ENCODE measurements around the gene ADAMTS6.
"Not testable (repeated sequence)": the region's sequence is repeated elsewhere in the genome, so short reads cannot be mapped to it uniquely, and the experiment has no call there.

ADAMTS6 gene

DNA sequence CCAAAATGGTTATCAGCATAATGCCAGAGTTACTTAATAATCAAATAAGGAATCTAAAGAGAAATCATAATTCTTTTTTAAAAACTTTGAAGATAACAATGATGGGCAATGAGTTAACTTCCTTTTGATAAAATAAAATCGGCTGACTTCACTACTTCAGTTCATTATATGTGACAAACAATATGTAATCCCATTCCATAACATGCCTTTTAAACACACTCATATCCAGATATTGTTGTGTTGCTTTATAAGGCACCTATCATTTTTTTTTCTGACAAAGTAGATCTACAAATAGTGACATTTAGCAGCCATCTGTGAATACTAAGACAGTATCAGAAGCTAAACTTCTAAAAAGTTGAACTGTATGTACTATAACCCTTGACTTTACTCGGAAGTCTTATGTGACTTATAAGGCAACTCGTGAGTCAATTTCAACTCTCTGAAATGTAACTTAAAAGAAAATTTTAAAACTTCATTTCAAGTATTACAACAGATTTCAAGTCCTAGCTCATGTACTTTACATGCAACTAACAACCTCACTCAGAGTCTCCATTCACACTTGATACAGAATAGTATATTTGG is 7.5 kb downstream of the ADAMTS6 start:
- DNase-seq: no peak

GRCh38 chr5:65468633-65469032 is 13.1 kb downstream of the ADAMTS6 start:
- no peak for DNase-seq

DNA sequence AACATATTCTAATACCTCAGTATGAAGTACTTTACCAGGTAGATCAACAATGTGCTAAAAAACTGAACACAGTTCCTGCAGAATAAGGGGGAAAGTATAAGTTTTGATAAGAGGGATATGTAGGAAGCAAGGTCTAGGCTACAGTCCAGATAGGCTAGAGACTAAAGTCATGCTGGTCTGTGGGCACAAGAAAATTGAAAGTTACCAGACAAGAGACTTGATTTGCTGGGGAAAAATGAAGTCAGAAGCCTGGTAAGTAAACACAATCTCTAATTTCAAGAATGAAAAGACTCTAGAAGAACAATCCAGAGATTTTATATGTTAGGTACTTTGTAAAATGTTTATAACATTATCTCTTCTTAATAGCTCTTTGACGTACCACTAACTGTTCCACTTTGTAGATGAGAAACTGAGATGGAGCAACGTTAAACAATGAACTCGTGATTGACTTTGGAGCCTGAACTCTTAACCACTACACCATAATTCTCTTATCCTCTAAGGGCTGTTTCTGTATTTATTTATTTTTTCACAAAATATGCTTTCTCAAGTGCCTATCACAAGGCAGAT is 19.5 kb downstream of the ADAMTS6 start:
- no peak for DNase-seq

GRCh38 chr5:65461490-65461889 is 20.2 kb downstream of the ADAMTS6 start:
- no peak for DNase-seq

- no peak for DNase-seq
Observed at GRCh38 chr5:65459995-65460394, 21.7 kb downstream of the ADAMTS6 start.

DNA sequence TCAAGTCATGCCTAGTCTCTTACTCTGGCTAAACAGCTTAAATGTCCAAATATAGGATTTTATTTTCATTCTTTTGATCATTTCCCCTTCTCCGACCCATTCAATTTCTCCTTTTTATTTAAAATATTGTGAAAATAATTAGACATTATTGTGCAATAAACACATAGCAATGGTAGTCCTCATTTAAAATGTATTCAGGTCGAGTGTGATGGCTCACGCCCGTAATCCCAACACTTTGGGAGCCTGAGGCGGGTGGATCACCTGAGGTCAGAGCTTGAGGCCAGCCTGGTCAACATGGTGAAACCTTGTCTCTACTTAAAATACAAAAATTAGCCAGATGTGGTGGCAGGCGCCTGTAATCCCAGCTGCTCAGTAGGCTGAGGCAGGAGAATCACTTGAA is 26.7 kb downstream of the ADAMTS6 start:
- no peak for DNase-seq

- DNase-seq: no peak
Observed at GRCh38 chr5:65451436-65451835, 30.3 kb downstream of the ADAMTS6 start.

DNA sequence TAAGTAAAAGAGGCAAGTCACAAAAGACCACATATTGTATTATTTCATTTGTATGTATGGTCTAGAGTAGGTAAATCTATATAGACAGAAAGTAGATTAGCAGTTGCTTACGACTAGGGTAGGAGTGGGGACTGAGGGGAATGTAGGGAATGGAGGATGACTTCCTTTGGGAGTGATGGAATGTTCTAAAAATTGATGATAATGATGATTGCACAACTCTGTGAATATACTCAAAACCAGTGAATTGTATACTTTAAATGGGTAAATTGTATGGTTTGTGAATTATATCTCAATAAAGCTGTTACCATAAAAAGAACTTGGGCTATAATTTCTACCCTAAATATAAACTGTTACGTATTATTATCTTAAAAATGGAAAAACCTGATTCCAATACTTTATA is 35.0 kb downstream of the ADAMTS6 start:
- no peak for DNase-seq

GRCh38 chr5:65441800-65442199 is 39.9 kb downstream of the ADAMTS6 start:
- no peak for DNase-seq

DNA sequence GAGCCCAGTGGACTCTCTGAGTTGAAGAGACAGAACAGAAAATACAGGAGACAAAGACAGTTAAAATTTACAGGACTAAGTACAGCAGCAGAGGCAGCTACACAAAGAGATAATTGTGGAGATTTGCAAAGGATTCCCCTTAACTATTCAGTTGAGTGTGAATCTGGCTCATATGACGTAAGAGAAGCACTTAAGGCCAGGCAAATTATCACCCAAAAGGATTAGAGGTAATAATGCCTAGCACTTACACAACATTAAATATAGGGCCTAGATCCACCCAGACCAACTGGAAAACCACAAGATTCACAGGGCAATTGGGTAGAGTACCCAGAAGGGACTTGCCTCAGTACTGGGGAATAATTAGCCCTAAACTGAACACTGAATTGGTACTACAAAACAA is 41.3 kb downstream of the ADAMTS6 start:
- no peak for DNase-seq

- DNase-seq: no peak
Observed at GRCh38 chr5:65434122-65434521, 47.6 kb downstream of the ADAMTS6 start.

DNA sequence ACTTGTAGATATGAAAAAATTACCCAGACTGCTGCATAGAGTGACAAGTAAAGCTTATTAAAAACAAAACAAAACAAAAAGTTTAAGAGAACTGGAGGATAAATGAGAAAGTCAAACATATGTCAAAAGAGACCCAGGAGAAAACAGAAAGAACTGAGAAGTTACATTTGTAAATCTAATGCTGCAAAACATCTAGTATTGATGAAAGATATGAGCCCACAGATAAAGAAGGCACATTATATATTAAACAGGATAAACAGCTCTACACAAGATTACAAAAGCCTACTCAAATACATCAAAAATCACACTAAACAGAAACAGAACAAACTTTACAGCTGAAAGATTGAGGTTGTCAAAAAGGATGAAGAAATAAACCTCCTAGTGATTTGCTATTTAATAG is 55.1 kb downstream of the ADAMTS6 start:
- DNase-seq: no peak

DNA sequence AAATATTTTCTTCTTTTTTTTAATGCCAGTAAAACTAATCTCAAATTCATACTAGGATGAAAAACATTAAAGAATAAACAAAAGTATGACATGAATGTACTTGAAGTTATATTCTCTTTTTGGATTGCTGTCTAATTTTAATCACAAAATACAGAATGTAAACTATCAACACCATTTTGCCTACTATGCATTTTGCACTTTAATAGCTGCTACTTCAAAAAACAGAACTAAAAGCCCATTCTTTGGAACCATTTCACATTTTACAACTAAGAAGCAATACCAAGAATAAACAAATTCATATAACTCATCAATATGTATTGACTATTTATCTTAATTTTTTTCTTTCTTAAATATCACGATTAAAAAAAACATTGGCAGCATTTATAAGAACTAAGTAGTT is 58.1 kb downstream of the ADAMTS6 start:
- DNase-seq: no peak

DNA sequence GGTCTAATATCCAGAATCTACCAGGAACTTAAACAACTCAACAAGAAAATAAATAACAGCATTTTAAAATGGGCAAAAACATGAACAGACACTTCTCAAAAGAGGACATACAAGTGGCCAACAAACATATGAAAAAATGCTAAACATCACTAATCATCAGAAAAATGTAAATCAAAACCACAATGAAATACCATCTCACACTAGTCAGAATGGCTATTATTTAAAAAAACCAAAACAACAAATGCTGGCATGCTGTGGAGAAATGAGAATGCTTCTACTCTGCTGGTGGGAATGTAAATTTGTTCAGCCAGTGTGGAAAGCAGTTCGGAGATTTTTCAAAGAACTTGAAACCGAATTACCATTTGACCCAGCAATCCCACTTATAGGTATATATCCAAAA is 63.1 kb downstream of the ADAMTS6 start:
- no peak for DNase-seq

GRCh38 chr5:65413822-65414221 is 67.9 kb downstream of the ADAMTS6 start:
- no peak for DNase-seq

- DNase-seq: no peak
Observed at GRCh38 chr5:65412842-65413241, 68.9 kb downstream of the ADAMTS6 start.

DNA sequence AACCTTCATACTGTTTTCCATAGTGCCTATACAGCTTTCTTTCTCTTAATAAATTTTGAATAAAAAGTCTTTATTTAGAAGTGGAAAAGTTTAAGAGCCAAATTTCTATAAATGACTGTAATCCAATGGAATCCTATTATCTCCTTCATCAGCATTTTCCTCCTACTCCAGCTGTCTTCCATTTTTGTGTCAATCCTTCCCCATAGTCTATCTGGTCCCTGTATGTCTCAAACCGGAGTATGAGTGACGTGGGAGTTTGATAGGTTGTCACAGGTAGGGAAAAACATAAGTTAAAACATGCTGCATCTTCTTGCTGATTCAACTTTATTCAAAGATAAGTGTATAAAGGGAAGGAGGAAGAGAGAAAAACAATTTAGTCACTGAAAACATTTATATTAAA is 70.4 kb downstream of the ADAMTS6 start:
- DNase-seq: no peak

- no peak for DNase-seq
Observed at GRCh38 chr5:65395526-65396155, 86.1 kb downstream of the ADAMTS6 start.

DNA sequence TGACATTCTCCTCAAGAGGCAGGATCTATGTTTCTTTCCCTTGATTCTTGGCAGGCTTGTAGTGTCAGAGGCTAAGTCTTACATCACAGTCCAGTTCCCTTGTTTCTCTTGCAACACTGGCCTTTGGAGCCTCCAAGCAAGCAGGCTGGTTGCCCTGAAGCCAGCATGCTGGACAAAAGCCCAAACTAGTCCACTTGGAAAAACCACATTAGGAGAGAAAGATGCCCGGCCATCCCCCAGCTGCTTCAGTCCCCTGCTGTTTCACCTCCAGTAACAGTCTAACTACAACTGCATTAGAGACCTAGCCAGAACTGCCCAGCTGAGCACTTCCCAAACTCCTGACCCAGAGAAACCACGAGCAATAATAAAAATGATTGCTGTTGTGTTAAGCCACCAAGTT is 87.6 kb downstream of the ADAMTS6 start:
- DNase-seq: no peak

GRCh38 chr5:65391591-65391990 is 90.1 kb downstream of the ADAMTS6 start:
- DNase-seq: no peak

GRCh38 chr5:65390208-65390607 is 91.5 kb downstream of the ADAMTS6 start:
- no peak for DNase-seq

DNA sequence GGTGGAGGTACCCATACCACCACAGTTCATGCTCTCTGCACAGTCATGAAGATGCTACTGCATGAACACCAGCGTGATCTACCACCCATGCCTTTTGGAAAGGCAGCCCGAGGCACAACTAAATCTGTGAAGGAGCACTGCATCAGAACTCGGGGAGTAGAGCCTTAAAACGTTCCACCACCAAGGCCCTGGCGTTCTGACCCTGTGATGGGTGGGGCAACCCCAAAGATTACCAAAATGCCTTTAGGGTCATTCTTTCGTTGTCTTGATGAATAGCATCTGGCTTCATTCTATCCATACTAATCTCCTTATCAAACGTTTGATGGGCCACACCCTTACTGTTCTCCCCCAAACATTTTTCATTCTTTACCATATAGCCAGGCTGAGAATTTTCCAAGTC is 97.9 kb downstream of the ADAMTS6 start:
- no peak for DNase-seq

DNA sequence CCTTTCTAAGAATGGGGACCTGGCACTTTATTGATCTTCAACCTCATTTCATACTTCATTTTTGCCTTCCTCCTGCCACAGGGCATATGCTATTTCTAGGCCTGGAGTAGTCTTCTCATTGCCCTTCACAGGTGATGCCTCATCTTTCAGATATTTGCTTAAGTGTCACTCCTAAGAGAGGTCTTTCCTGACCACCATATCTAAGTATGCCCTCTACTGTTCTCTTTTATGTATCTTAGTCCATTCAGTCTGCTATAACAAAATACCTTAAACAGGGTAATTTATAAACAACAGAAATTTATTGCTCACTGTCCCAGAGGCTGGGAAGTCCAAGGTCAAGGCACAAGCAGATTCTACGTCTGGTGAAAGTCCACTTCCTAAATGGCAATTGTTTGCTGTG is 99.1 kb downstream of the ADAMTS6 start:
- DNase-seq: no peak

GRCh38 chr5:65370505-65370904 is 111.2 kb downstream of the ADAMTS6 start:
- DNase-seq: not testable (repeated sequence)

DNA sequence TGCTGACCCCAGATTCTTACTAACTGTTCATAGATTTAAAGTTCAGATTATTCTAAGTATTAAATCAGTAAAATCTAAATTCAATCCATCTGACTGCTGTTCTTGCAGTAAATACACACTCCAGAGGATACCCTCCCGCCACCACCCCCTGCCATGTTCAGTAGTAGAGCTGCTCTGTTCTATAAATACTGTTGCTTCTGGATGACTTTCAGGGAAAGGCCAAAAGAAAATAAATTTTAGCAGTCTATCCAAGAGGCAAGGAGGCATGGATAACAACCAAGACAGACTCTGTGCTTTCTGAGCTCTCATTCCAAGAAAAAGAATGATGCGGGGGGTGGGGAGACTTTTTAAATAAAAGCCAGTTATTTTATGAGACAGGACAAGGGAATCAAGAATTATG is 115.1 kb downstream of the ADAMTS6 start:
- DNase-seq: no peak

Measured in RPMI8226 (cell line).